PFSK-1 (cell line): Measurements from ENCODE around the gene EMP3.

ENCODE experiments used
- FOXP2 ChIP-seq: optimal IDR thresholded peaks from 2 replicates; pipeline ENCODE3; 2011; ENCODE audit warnings: borderline replicate concordance, control low read depth, inconsistent platforms; ENCODE audit not compliant: insufficient read depth; ENCODE audit errors: extremely low read length, extremely low read depth
- POLR2AphosphoS5 ChIP-seq: IDR thresholded peaks from 2 replicates; pipeline ENCODE4 v1.6.1; 2012; ENCODE audit warnings: low read depth, mild to moderate bottlenecking, control low read depth, low read length, moderate library complexity
- SIN3A ChIP-seq: IDR thresholded peaks from 2 replicates; pipeline ENCODE4 v1.6.1; 2012; ENCODE audit warnings: mild to moderate bottlenecking, low read length, moderate library complexity, borderline replicate concordance; ENCODE audit not compliant: insufficient read depth
- TAF1 ChIP-seq: IDR thresholded peaks from 2 replicates; pipeline ENCODE4 v1.6.1; 2012; ENCODE audit warnings: low read length, control low read depth, borderline replicate concordance; ENCODE audit not compliant: insufficient read depth
- TF ChIP-seq, protein P1 (sequence below), 2 experiments: IDR thresholded peaks; 2 replicates each; pipeline versions ENCODE4 v1.6.1 to v1.8.0; 2011 to 2012; ENCODE audit warnings: low read depth in 2 of 2, low read length in 2 of 2, control low read depth in 1 of 2, inconsistent platforms in 1 of 2, mild to moderate bottlenecking in 1 of 2, moderate library complexity in 1 of 2; ENCODE audit not compliant: insufficient read depth in 1 of 2

DNA sequence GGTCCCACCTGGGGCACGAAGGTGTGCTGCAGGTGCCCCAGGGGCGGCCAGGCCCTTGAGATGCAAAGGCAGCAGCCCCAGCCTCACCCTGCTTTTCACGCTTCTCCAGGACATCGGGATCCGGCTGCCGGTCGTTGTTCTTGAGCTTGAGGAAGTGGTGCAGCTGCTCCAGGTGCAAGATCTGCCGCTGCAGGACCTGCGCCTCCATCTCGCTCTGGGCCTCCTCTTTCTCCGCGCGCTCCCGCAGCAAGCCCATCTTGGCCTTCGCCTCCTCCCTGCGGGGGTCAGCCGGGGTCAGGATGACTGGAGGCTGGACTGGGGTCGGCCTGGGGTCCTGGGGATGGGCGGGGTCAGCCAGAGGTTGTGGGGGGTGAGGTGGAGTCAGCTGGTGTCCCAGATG, 21.5 kb upstream of the EMP3 start:
- TF ChIP-seq SIN3A (no peak), POLR2AphosphoS5 (no peak), TAF1 (no peak), FOXP2 (no peak)
- TF ChIP-seq, protein P1, sequence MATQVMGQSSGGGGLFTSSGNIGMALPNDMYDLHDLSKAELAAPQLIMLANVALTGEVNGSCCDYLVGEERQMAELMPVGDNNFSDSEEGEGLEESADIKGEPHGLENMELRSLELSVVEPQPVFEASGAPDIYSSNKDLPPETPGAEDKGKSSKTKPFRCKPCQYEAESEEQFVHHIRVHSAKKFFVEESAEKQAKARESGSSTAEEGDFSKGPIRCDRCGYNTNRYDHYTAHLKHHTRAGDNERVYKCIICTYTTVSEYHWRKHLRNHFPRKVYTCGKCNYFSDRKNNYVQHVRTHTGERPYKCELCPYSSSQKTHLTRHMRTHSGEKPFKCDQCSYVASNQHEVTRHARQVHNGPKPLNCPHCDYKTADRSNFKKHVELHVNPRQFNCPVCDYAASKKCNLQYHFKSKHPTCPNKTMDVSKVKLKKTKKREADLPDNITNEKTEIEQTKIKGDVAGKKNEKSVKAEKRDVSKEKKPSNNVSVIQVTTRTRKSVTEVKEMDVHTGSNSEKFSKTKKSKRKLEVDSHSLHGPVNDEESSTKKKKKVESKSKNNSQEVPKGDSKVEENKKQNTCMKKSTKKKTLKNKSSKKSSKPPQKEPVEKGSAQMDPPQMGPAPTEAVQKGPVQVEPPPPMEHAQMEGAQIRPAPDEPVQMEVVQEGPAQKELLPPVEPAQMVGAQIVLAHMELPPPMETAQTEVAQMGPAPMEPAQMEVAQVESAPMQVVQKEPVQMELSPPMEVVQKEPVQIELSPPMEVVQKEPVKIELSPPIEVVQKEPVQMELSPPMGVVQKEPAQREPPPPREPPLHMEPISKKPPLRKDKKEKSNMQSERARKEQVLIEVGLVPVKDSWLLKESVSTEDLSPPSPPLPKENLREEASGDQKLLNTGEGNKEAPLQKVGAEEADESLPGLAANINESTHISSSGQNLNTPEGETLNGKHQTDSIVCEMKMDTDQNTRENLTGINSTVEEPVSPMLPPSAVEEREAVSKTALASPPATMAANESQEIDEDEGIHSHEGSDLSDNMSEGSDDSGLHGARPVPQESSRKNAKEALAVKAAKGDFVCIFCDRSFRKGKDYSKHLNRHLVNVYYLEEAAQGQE (IDR thresholded peaks at IDR 0.05; ENCODE audit: insufficient read depth in 1 of 2, low read depth in 2 of 2, low read length in 2 of 2) = no peak
